ENCODE measurements around the gene SAMD8.

- TF ChIP-seq CTCF (IDR thresholded peaks at IDR 0.05; ENCODE audit: insufficient read depth, low read length, poor library complexity, severe bottlenecking) (no peak), EZH2phosphoT487 (conservative IDR thresholded peaks at IDR 0.05; ENCODE audit: low read length) (no peak)
Observed at GRCh38 chr10:75088640-75089039, 22.8 kb upstream of the SAMD8 start.
